ENCODE measurements around the gene KAT2B. TPM values are rescaled to one million over a fixed set of nuclear protein-coding genes. Genes with fewer than 3 reads are reported as not detected.

KAT2B gene
- total RNA-seq = 12.2 and 13.3 TPM in 2 replicates
- long read RNA-seq, partial matches to known transcripts = 3 of 4 reads
- long read RNA-seq, other reads (novel, unspliced or antisense) = 1 of 4 reads

GRCh38 chr3:20039765-20040547, at the start of gene KAT2B:
Gene KAT2B (plus strand): TSS chr3:20040446. CDS start chr3:20040478, 32 bp downstream.
- Mint-ChIP-seq H3K27me3 (ENCODE audit: low read depth) (no peaks in the 10 kb centered on the region), H3K4me1 (peaks cover 27% of the 10 kb centered on the region), H3K27ac (ENCODE audit: unreplicated experiment) (peak within 1 kb of the TSS; percentile 92), H3K36me3 (ENCODE audit: low read depth) (no peaks in the 10 kb centered on the region), H3K9me3 (no peaks in the 10 kb centered on the region), H3K4me3 (peak within 1 kb of the TSS; percentile 96)
- TF ChIP-seq, protein P1, sequence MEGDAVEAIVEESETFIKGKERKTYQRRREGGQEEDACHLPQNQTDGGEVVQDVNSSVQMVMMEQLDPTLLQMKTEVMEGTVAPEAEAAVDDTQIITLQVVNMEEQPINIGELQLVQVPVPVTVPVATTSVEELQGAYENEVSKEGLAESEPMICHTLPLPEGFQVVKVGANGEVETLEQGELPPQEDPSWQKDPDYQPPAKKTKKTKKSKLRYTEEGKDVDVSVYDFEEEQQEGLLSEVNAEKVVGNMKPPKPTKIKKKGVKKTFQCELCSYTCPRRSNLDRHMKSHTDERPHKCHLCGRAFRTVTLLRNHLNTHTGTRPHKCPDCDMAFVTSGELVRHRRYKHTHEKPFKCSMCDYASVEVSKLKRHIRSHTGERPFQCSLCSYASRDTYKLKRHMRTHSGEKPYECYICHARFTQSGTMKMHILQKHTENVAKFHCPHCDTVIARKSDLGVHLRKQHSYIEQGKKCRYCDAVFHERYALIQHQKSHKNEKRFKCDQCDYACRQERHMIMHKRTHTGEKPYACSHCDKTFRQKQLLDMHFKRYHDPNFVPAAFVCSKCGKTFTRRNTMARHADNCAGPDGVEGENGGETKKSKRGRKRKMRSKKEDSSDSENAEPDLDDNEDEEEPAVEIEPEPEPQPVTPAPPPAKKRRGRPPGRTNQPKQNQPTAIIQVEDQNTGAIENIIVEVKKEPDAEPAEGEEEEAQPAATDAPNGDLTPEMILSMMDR (conservative IDR thresholded peaks at IDR 0.05) = peak; percentile 76
- peak; percentile 71 for DNase-seq (ENCODE audit: low read depth, low spot score)

- H3K27me3 Mint-ChIP-seq (ENCODE audit: low read depth) = no peaks in the 10 kb centered on the region
- peaks cover 5% of the 10 kb centered on the region for H3K9me3 Mint-ChIP-seq
- no peak for DNase-seq (ENCODE audit: low read depth, low spot score)
- H3K27ac Mint-ChIP-seq (ENCODE audit: unreplicated experiment) = no peak overlapping the region
- TF ChIP-seq, protein P1 (conservative IDR thresholded peaks at IDR 0.05) = no peak
- H3K4me1 Mint-ChIP-seq = no peaks in the 10 kb centered on the region
- H3K36me3 Mint-ChIP-seq (ENCODE audit: low read depth) = peaks cover 3% of the 10 kb centered on the region
- H3K4me3 Mint-ChIP-seq = no peak overlapping the region
Observed at GRCh38 chr3:19994796-19995195, 45.5 kb upstream of the KAT2B start.

- Mint-ChIP-seq H3K27me3 (ENCODE audit: low read depth) (no peaks in the 10 kb centered on the region), H3K27ac (ENCODE audit: unreplicated experiment) (no peak overlapping the region), H3K4me3 (no peak overlapping the region), H3K9me3 (peaks cover 5% of the 10 kb centered on the region), H3K36me3 (ENCODE audit: low read depth) (peaks cover 3% of the 10 kb centered on the region), H3K4me1 (no peaks in the 10 kb centered on the region)
- TF ChIP-seq, protein P1 (conservative IDR thresholded peaks at IDR 0.05) = no peak
- no peak for DNase-seq (ENCODE audit: low read depth, low spot score)
Observed at GRCh38 chr3:19997502-19997901, 42.7 kb upstream of the KAT2B start.

DNA sequence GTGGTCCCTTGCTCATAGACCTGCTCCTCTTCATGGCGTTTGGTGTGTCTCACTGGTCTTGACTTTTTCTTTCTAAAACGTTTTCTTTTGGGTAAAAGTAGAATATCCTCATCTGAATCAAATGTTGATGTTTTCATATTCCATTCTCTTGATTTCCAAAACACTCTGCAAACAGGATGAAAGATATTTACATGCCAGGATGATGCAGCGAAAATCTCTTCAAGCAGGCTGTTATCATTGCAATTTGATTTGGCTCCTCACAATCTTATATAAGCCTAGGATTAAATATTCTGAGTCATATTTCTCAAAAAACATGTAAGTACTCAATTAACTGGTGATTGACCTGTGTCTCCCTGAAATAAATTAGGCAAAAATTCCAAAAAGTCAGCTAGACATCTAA, 38.3 kb upstream of the KAT2B start:
- no peaks in the 10 kb centered on the region for H3K4me1 Mint-ChIP-seq
- TF ChIP-seq, protein P1 (conservative IDR thresholded peaks at IDR 0.05) = no peak
- no peak for DNase-seq (ENCODE audit: low read depth, low spot score)
- H3K27me3 Mint-ChIP-seq (ENCODE audit: low read depth) = no peaks in the 10 kb centered on the region
- no peak overlapping the region for H3K27ac Mint-ChIP-seq (ENCODE audit: unreplicated experiment)
- H3K4me3 Mint-ChIP-seq = no peak overlapping the region
- H3K9me3 Mint-ChIP-seq = peaks cover 5% of the 10 kb centered on the region
- peaks cover 3% of the 10 kb centered on the region for H3K36me3 Mint-ChIP-seq (ENCODE audit: low read depth)

GRCh38 chr3:20007960-20008359, 32.3 kb upstream of the KAT2B start:
- DNase-seq (ENCODE audit: low read depth, low spot score) = no peak
- Mint-ChIP-seq H3K9me3 (no peaks in the 10 kb centered on the region), H3K27ac (ENCODE audit: unreplicated experiment) (no peak overlapping the region), H3K4me3 (no peak overlapping the region), H3K27me3 (ENCODE audit: low read depth) (no peaks in the 10 kb centered on the region), H3K4me1 (no peaks in the 10 kb centered on the region), H3K36me3 (ENCODE audit: low read depth) (no peaks in the 10 kb centered on the region)
- TF ChIP-seq, protein P1 (conservative IDR thresholded peaks at IDR 0.05) = no peak
